Transverse colon (tissue), 4 donors: Measurements from ENCODE around the gene ACTRT2. TPM values are rescaled to one million over a fixed set of nuclear protein-coding genes. Genes with fewer than 3 reads are reported as not detected.

ENCODE experiments used
- DNase-seq: peaks from one replicate; pipeline ENCODE4 v3.0.0-alpha.2; 2019
- H3K27ac ChIP-seq, 4 donors: fragments of 200-600 bp; sonication (generic); 2 replicates each; pipeline ENCODE4 v1.5.1; 2016 to 2018; ENCODE audit warnings: inconsistent platforms in 4 of 4
- H3K27me3 ChIP-seq: fragments of 200-600 bp; sonication (generic); 2 replicates; pipeline ENCODE4 v1.5.1; 2017; ENCODE audit warnings: inconsistent platforms
- H3K36me3 ChIP-seq, 4 donors: fragments of 200-600 bp; sonication (generic); 2 replicates each; pipeline ENCODE4 v1.5.1; 2017 to 2019; ENCODE audit warnings: inconsistent platforms in 4 of 4
- H3K4me1 ChIP-seq, 4 donors: fragments of 200-600 bp; sonication (generic); 2 replicates each; pipeline ENCODE4 v1.5.1; 2017 to 2020; ENCODE audit warnings: inconsistent platforms in 4 of 4
- H3K4me3 ChIP-seq, 4 donors: fragments of 200-600 bp; sonication (generic); 1 replicate in 1 of 4; 2 replicates in 3 of 4; pipeline versions ENCODE4 v1.5.1 to v1.6.1; 2017 to 2019; ENCODE audit warnings: inconsistent platforms in 4 of 4
- H3K9me3 ChIP-seq, 2 donors: fragments of 200-600 bp; sonication (generic); 2 replicates each; pipeline ENCODE4 v1.5.1; 2017 to 2019; ENCODE audit warnings: inconsistent platforms in 2 of 2
- EP300 ChIP-seq: sonication (generic); formaldehyde crosslinking; IDR thresholded peaks from one replicate; pipeline ENCODE4 v1.6.1; 2017; ENCODE audit warnings: antibody characterized with exemption, low read depth
- POLR2A ChIP-seq: fragments of 450-650 bp; IDR thresholded peaks from one replicate; pipeline ENCODE4 v1.6.1; 2016; ENCODE audit warnings: antibody characterized with exemption, mild to moderate bottlenecking, moderate library complexity
- POLR2AphosphoS5 ChIP-seq, 3 donors: sonication (generic); formaldehyde crosslinking; IDR thresholded peaks; one replicate each; pipeline ENCODE4 v1.6.1; 2016; ENCODE audit warnings: antibody characterized with exemption in 3 of 3
- WGBS, 2 donors: methylation state at CpG; one replicate each; pipeline ENCODE4 v1.1.5; 2018; ENCODE audit warnings: low coverage in 1 of 2; 5-methylcytosine and 5-hydroxymethylcytosine counted together
- in situ Hi-C, 4 donors: fragments of 200-750 bp; cut with MboI; loops; one replicate each; pipeline versions ENCODE4 v1.15.0 to v1.15.1; 2017; ENCODE audit warnings: low sequenced_read_pairs in 3 of 4, low pct_ligation_motif_present in 1 of 4, low pct_unique_long_range_greater_than_20kb in 1 of 4
- intact Hi-C: fragments of 100-400 bp; cut with DNase I; formaldehyde crosslinking; loops from one replicate; pipeline ENCODE4 v1.15.1; 2023; ENCODE audit warnings: low total_unique reads
- total RNA-seq, 4 donors: library from RNA; depleted of rRNA; stranded (reverse); fragments of >200 nt; gene quantifications; one replicate each; pipeline ENCODE4 v1.1.0, GENCODE V29; 2016
- TF ChIP-seq, protein P1 (sequence below), 5 experiments: fragments of 200-600 bp in 3 of 5; fragments of 450-650 bp in 2 of 5; sonication (generic) in 3 of 5; IDR thresholded peaks; 1 replicate in 2 of 5; 2 replicates in 3 of 5; pipeline ENCODE4 v1.5.1; 2016 to 2017; ENCODE audit warnings: antibody characterized with exemption in 5 of 5, inconsistent platforms in 3 of 5, mild to moderate bottlenecking in 2 of 5, moderate library complexity in 1 of 5

The ACTRT2 gene
- total RNA-seq, 4 donors from 2014 or later = not detected

DNA sequence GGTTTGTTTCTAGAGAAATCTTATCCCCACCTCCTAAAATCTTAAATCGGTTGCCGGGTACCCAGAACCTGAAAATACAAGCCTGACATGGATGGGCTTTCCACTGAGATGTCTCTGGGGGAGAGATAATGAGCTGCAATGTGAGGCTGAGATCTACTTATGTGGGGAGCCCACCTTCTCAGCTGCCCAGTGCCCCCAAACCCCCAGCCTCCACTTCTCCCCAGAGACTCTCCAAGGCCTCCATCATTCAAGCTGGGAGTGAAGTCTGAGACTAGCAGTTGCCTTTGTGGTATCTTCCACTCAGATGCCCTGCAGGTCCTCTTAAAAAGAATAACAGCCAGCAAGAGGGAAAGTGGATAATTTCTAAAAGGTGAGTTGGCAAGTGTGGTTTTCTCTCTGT is 11.7 kb upstream of the ACTRT2 start:
- Histone ChIP-seq H3K9me3 (peaks cover 4 to 11% of the 10 kb centered on the region in 2 donors), H3K27me3 (peaks cover 33% of the 10 kb centered on the region), H3K4me1 (peaks cover 0 to 11% (median 2%) of the 10 kb centered on the region in 4 donors), H3K27ac (no peak overlapping the region), H3K36me3 (no peaks in the 10 kb centered on the region), H3K4me3 (no peak overlapping the region)
- TF ChIP-seq POLR2A = no peak
- TF ChIP-seq EP300 = no peak
- TF ChIP-seq, protein P1, sequence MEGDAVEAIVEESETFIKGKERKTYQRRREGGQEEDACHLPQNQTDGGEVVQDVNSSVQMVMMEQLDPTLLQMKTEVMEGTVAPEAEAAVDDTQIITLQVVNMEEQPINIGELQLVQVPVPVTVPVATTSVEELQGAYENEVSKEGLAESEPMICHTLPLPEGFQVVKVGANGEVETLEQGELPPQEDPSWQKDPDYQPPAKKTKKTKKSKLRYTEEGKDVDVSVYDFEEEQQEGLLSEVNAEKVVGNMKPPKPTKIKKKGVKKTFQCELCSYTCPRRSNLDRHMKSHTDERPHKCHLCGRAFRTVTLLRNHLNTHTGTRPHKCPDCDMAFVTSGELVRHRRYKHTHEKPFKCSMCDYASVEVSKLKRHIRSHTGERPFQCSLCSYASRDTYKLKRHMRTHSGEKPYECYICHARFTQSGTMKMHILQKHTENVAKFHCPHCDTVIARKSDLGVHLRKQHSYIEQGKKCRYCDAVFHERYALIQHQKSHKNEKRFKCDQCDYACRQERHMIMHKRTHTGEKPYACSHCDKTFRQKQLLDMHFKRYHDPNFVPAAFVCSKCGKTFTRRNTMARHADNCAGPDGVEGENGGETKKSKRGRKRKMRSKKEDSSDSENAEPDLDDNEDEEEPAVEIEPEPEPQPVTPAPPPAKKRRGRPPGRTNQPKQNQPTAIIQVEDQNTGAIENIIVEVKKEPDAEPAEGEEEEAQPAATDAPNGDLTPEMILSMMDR (IDR thresholded peaks at IDR 0.05) = no peak
- TF ChIP-seq POLR2AphosphoS5 (IDR thresholded peaks at IDR 0.05) = no peak
- in situ Hi-C loops = loop anchor here in 3 of 4 donors (25.0 kb wide), 2 partner anchors 403 to 428 kb away; no protein-coding TSS in a partner anchor
- WGBS, 2 donors = 93% methylated on average over 2 of the region's 2 CpGs; no CpG with 5 or more reads in 1 of the 2 donors
- no peak for DNase-seq
- intact Hi-C loops = no loop called here

DNA sequence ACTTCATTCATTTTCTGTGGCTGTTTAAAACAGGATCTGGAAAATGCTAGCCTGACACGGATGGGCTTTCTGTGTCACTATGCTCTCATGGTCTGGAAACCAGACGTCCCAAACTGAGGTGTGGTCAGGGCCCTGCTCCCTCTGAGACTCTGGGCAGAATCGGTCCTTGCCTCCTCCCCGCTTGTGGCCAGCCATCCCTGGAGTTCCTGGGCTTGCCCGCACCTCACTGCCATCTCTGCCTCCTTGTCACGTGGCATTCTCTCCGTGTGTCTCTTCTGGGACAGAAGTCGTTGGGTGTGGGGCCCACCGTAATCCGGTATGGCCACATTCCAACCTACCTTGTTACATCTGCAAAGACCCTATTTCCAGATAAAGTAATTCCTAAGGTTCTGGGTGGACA is 10.1 kb upstream of the ACTRT2 start:
- intact Hi-C loops = loop anchor here (5.0 kb wide), 3 partner anchors 271 to 411 kb away; no protein-coding TSS in a partner anchor
- DNase-seq = no peak
- H3K9me3 ChIP-seq = peaks cover 4 to 11% of the 10 kb centered on the region in 2 donors

DNA sequence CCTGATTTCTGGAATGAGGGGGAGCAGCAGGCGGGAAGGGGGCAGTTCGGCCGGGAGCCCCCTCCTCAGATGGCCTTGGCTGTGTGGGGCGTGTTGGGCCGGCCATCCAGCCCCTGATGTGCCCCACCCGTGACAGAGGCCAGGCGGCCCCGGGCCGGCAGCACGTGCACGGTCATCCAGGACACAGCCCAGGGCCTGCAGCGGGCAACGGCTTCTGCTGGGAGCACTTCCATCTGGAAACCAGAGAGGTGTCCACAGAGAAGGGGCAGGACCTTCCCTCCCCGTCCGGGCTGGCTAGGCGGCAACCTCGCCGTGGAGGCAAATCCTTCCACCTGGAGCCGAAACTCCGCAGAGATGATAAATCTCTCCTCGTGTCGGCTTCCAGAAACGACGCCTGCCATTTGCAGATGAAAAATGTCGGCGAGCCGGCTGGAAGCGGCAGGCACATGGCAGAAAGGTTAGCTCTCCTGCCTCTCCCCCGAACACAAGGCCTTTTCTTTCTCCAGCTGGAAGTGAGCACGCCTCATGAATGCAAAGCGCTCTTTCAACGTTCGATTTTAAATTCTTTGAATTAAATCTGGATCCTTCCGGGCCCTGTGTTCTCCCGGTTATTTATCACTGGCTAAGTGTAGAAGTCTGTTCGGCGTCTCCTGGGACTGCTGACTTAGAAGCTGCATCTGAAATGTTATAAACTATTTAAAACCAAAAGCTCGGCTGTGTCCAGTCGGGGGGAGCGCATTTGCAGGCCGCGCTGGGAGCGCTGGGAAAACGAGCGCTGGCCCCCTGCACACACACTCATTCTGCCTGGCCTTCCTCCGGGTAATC is 9.4 kb upstream of the ACTRT2 start:
- peaks cover 4 to 11% of the 10 kb centered on the region in 2 donors for H3K9me3 ChIP-seq
- peak; percentile 4 for DNase-seq
- TF ChIP-seq, protein P1 (IDR thresholded peaks at IDR 0.05) = no peak
- TF ChIP-seq POLR2A (no peak), POLR2AphosphoS5 (IDR thresholded peaks at IDR 0.05) (no peak), EP300 (no peak)
- H3K27me3 ChIP-seq = peaks cover 47% of the 10 kb centered on the region
- intact Hi-C loops (loop anchor here (5.0 kb wide), 3 partner anchors 270 to 410 kb away; no protein-coding TSS in a partner anchor), in situ Hi-C loops (loop anchor here in 3 of 4 donors (25.0 kb wide), 2 partner anchors 400 to 425 kb away; no protein-coding TSS in a partner anchor)
- WGBS, 2 donors = 65 to 83% methylated on average over 1 to 39 of the region's 46 CpGs
- peaks cover 0 to 11% (median 2%) of the 10 kb centered on the region in 4 donors for H3K4me1 ChIP-seq
- H3K4me3 ChIP-seq = peak overlapping the region in 1 of 4 donors; percentile 1
- no peak overlapping the region for H3K27ac ChIP-seq
- H3K36me3 ChIP-seq = no peaks in the 10 kb centered on the region

More for the DNA sequence above, 10.1 kb upstream of the ACTRT2 start:
- Histone ChIP-seq H3K4me1 (peaks cover 0 to 11% (median 2%) of the 10 kb centered on the region in 4 donors), H3K27me3 (peaks cover 44% of the 10 kb centered on the region), H3K4me3 (no peak overlapping the region), H3K36me3 (no peaks in the 10 kb centered on the region), H3K27ac (no peak overlapping the region)
- WGBS, 2 donors = 87 to 92% methylated on average over 4 to 10 of the region's 10 CpGs
- in situ Hi-C loops = loop anchor here in 3 of 4 donors (25.0 kb wide), 2 partner anchors 401 to 426 kb away; no protein-coding TSS in a partner anchor
- TF ChIP-seq, protein P1 (IDR thresholded peaks at IDR 0.05) = no peak
- TF ChIP-seq POLR2AphosphoS5 (IDR thresholded peaks at IDR 0.05) (no peak), POLR2A (no peak), EP300 (no peak)
